Measurements from ENCODE around the gene KLF17. TPM values are rescaled to one million over a fixed set of nuclear protein-coding genes. Genes with fewer than 3 reads are reported as not detected.

KLF17 gene
- total and polyA plus RNA-seq, 2 experiments from 2014 or later: not detected

GRCh38 chr1:44086692-44087474, 31.7 kb upstream of the KLF17 start:
- TF ChIP-seq CTCF (conservative IDR thresholded peaks at IDR 0.05; ENCODE audit: low read depth in 2 of 2) (no peak), EZH2phosphoT487 (IDR thresholded peaks at IDR 0.05; ENCODE audit: unreplicated experiment) (no peak), CREB1 (CRISPR knock-in tag; IDR thresholded peaks at IDR 0.05; ENCODE audit: low read depth) (no peak), ETS1 (IDR thresholded peaks at IDR 0.05) (no peak)
- TF ChIP-seq, protein P1, sequence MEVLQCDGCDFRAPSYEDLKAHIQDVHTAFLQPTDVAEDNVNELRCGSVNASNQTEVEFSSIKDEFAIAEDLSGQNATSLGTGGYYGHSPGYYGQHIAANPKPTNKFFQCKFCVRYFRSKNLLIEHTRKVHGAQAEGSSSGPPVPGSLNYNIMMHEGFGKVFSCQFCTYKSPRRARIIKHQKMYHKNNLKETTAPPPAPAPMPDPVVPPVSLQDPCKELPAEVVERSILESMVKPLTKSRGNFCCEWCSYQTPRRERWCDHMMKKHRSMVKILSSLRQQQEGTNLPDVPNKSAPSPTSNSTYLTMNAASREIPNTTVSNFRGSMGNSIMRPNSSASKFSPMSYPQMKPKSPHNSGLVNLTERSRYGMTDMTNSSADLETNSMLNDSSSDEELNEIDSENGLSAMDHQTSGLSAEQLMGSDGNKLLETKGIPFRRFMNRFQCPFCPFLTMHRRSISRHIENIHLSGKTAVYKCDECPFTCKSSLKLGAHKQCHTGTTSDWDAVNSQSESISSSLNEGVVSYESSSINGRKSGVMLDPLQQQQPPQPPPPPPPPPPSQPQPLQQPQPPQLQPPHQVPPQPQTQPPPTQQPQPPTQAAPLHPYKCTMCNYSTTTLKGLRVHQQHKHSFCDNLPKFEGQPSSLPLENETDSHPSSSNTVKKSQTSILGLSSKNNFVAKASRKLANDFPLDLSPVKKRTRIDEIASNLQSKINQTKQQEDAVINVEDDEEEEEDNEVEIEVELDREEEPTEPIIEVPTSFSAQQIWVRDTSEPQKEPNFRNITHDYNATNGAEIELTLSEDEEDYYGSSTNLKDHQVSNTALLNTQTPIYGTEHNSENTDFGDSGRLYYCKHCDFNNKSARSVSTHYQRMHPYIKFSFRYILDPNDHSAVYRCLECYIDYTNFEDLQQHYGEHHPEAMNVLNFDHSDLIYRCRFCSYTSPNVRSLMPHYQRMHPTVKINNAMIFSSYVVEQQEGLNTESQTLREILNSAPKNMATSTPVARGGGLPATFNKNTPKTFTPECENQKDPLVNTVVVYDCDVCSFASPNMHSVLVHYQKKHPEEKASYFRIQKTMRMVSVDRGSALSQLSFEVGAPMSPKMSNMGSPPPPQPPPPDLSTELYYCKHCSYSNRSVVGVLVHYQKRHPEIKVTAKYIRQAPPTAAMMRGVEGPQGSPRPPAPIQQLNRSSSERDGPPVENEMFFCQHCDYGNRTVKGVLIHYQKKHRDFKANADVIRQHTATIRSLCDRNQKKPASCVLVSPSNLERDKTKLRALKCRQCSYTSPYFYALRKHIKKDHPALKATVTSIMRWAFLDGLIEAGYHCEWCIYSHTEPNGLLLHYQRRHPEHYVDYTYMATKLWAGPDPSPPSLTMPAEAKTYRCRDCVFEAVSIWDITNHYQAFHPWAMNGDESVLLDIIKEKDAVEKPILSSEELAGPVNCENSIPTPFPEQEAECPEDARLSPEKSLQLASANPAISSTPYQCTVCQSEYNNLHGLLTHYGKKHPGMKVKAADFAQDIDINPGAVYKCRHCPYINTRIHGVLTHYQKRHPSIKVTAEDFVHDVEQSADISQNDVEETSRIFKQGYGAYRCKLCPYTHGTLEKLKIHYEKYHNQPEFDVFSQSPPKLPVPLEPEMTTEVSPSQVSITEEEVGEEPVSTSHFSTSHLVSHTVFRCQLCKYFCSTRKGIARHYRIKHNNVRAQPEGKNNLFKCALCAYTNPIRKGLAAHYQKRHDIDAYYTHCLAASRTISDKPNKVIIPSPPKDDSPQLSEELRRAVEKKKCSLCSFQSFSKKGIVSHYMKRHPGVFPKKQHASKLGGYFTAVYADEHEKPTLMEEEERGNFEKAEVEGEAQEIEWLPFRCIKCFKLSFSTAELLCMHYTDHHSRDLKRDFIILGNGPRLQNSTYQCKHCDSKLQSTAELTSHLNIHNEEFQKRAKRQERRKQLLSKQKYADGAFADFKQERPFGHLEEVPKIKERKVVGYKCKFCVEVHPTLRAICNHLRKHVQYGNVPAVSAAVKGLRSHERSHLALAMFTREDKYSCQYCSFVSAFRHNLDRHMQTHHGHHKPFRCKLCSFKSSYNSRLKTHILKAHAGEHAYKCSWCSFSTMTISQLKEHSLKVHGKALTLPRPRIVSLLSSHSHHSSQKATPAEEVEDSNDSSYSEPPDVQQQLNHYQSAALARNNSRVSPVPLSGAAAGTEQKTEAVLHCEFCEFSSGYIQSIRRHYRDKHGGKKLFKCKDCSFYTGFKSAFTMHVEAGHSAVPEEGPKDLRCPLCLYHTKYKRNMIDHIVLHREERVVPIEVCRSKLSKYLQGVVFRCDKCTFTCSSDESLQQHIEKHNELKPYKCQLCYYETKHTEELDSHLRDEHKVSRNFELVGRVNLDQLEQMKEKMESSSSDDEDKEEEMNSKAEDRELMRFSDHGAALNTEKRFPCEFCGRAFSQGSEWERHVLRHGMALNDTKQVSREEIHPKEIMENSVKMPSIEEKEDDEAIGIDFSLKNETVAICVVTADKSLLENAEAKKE (CRISPR knock-in tag; IDR thresholded peaks at IDR 0.05): no peak
- H3K27me3 Mint-ChIP-seq (ENCODE audit: insufficient read depth, low read depth, poor library complexity): peaks cover 7% of the 10 kb centered on the region
- H3K4me2 ChIP-seq: no peak overlapping the region
- no peak overlapping the region for H3K27ac Mint-ChIP-seq
- H3K9me2 ChIP-seq (ENCODE audit: insufficient read depth): no peaks in the 10 kb centered on the region
- H3K4me3 Mint-ChIP-seq: no peak overlapping the region
- H3F3A ChIP-seq (replicated peaks; ENCODE audit: low read depth): no peaks in the 10 kb centered on the region; the same call in 1 of the 2 replicates
- DNase-seq (ENCODE audit: low spot score) (no peak), ATAC-seq (no peak)
- H2AFZ ChIP-seq: no peak overlapping the region
- no peaks in the 10 kb centered on the region for H3K36me3 ChIP-seq (ENCODE audit: insufficient read depth)
- peaks cover 25% of the 10 kb centered on the region for H3K4me1 ChIP-seq (ENCODE audit: insufficient read depth)
- no peaks in the 10 kb centered on the region for H3K27me3 ChIP-seq (ENCODE audit: insufficient read depth)
- peaks cover 2% of the 10 kb centered on the region; the same call in 2 of the 3 replicates for H3K9me3 Mint-ChIP-seq
- no peak overlapping the region for H3K27ac ChIP-seq (ENCODE audit: low read depth)
- H3K79me2 ChIP-seq (replicated peaks; ENCODE audit: insufficient read depth): no peaks in the 10 kb centered on the region
- no peak overlapping the region for H3K4me3 ChIP-seq
- no peaks in the 10 kb centered on the region for H3K36me3 Mint-ChIP-seq (ENCODE audit: low read depth)
- H3K4me1 Mint-ChIP-seq: peaks cover 27% of the 10 kb centered on the region
- H4K20me1 ChIP-seq (replicated peaks; ENCODE audit: insufficient read depth): no peaks in the 10 kb centered on the region

Measured in GM23338 (cell line).